KOPT-K1 (cell line): ENCODE measurements around the gene IFT57.

Source experiments
- H3K27ac ChIP-seq: fragments of 200-600 bp; sonication (generic); 2 replicates; pipeline ENCODE4 v1.5.1; 2016; ENCODE audit warnings: antibody characterized with exemption, mild to moderate bottlenecking, low read depth, low read length; ENCODE audit not compliant: poor library complexity, severe bottlenecking
- H3K36me3 ChIP-seq: fragments of 200-600 bp; sonication (generic); 2 replicates; pipeline ENCODE4 v1.5.1; 2017; ENCODE audit warnings: antibody characterized with exemption, mild to moderate bottlenecking, low read length, moderate library complexity; ENCODE audit not compliant: insufficient read depth
- H3K9me3 ChIP-seq: fragments of 200-600 bp; sonication (generic); 2 replicates; pipeline ENCODE4 v1.5.1; 2017; ENCODE audit warnings: antibody characterized with exemption, low read length, mild to moderate bottlenecking; ENCODE audit not compliant: insufficient read depth, poor library complexity, severe bottlenecking

The IFT57 gene

DNA sequence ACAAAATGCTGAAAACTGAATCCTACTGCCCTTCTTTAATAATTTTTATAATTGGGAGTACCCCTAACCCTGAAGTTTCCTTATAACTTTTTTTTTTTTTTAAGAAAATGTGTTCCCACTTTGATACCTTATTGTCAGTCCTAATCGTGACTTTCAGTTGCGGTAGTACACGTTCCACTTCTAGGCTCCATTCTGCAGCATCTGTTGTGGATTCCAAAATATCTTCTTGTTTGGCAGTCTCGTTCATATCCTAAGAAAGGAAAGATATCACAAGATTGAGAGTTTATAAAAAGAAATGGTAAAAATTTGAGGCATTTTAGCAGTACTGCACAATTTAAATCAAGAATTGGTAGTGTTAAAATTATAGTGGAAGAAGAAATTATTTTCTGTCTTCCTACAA is 30.8 kb downstream of the IFT57 start:
- peaks cover 15% of the 10 kb centered on the region for H3K9me3 ChIP-seq
- H3K27ac ChIP-seq, result no peak overlapping the region
- H3K36me3 ChIP-seq, result peaks cover 10% of the 10 kb centered on the region; the same call in 1 of the 2 replicates

DNA sequence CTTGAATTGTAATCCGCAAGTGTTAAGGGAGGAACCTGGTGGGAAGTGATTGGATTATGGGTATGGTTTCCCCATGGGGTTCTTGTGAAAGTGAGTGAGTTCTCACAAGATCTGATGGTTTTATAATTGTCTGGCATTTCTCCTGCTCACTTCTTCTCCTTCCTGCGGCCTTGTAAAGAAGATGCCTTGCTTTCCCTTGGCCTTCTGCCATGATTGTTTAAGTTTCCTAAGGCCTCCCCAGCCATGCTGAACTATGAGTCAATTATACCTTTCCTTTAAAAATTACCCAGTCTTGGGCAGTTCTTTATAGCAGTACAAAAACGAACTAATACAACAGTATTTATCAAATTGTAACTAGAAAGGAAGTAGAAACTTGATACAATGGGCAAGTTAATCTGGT is 31.9 kb downstream of the IFT57 start:
- H3K27ac ChIP-seq, result no peak overlapping the region
- H3K36me3 ChIP-seq, result peaks cover 10% of the 10 kb centered on the region; the same call in 1 of the 2 replicates
- peaks cover 20% of the 10 kb centered on the region for H3K9me3 ChIP-seq

DNA sequence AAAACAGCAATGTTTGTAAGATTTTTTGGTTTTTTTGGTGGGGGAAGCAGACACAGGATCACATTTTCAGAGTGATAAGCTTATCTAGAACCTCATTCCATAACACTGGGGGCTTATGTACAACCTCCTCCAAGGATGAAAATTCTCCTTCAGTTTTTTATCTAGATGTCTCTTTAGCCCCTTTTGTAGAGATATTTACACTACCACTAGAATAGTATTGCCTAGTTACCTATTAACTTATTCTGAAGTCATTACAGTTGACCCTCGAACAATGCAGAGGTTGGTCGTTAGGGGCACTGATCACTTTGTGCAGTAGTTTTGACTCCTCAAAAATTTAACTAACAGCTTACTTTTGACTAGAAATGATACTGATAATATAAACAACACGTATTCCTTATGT is 32.8 kb downstream of the IFT57 start:
- Histone ChIP-seq H3K9me3 (peaks cover 22% of the 10 kb centered on the region), H3K27ac (no peak overlapping the region), H3K36me3 (peaks cover 10% of the 10 kb centered on the region; the same call in 1 of the 2 replicates)

DNA sequence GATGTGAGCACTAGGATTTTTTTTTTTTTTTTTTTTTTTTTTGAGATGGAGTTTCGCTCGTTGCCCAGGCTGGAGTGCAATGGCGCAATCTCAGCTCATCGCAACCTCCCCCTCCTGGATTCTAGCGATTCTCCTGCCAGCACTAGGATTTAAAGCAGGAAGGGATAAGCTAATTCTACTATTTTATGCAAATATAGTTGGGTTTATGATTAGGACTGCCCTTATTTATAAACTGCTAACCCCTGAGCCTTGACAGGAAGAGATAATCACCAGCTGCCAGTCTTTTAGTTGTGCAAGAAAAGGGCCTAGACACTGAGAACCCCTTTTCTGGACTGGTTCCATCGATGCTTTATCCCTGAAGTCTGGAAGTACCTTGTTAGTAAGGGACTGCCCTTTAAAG is 36.7 kb downstream of the IFT57 start:
- no peak overlapping the region for H3K27ac ChIP-seq
- peaks cover 12% of the 10 kb centered on the region for H3K9me3 ChIP-seq
- peaks cover 6% of the 10 kb centered on the region; the same call in 1 of the 2 replicates for H3K36me3 ChIP-seq

DNA sequence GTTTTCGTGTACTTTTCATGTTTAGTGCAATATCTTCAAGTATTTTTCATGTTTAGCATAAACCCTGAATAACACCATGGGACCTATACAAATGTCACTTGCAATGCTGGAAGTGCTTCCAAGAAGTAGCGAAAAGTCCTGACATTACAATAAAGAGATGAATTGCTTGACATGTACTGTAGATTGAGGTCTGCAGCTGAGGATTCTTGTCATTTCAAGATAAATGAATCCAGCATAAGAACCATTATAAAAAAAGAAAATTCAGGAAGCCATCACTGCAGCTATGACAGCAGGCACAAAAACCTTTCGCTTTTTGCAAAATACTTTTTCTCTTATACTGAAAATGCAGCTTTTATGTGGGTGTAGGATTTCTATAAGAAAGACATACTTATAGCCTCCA is 37.4 kb downstream of the IFT57 start:
- Histone ChIP-seq H3K9me3 (peaks cover 12% of the 10 kb centered on the region), H3K36me3 (no peaks in the 10 kb centered on the region)

DNA sequence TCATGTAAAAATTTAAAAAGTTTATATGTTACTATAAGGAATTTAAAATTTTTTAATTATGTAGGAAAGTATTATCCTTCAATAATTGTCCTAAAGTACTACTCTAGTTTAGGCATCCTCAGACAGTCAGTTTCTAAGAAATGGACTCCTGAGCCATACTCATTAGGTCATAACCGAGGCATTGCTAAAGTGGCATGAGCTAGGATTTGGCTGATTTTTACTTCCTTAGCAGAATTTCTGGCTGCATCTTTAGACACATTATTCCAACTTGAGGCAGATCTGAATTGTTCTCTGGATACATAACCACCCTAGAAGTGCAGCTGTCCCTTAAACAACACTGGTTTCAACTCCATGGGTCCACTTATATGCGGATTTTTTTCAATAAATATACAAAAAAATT is 38.3 kb downstream of the IFT57 start:
- Histone ChIP-seq H3K27ac (no peak overlapping the region), H3K9me3 (peaks cover 12% of the 10 kb centered on the region), H3K36me3 (no peaks in the 10 kb centered on the region)

More for the DNA sequence above, 37.4 kb downstream of the IFT57 start:
- no peak overlapping the region for H3K27ac ChIP-seq

DNA sequence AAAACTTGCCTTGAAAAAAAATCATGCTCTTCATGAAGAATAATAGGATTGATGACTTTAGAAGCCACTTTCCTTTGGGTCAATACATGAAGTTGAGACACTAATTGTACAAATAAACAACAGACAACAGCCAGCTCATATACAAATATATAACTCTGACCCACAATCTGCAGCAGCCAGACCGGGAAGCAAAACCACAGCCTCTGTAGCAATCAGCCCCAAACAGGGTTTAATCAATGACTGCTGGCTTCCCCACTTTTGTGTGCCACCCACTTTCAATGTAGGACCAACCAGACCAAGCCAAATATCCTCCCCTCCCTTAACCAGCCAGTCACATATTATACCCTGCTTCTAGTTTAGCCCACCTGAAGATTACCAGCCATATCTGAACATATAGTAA is 39.0 kb downstream of the IFT57 start:
- Histone ChIP-seq H3K27ac (no peak overlapping the region), H3K36me3 (no peaks in the 10 kb centered on the region)

DNA sequence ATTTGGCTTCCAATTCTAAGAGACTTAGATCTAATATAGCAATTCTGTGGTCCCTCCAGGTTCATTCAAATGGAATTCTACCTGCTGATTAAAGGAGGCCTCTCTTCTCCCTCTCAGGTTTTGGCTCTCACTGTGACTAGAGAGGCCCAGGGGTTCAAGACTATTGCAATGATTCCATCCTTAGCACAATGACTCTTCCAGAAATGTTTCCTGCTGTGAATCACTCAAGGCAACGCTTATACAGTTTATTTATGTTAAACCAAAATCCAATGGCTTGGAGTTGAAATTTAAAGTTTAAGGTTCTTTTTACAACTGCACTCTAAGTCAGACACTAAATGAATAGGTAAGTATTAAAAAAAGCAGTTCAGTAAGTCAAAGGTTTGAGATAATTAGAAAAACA is 39.9 kb downstream of the IFT57 start:
- Histone ChIP-seq H3K27ac (no peak overlapping the region), H3K36me3 (no peaks in the 10 kb centered on the region), H3K9me3 (peaks cover 12% of the 10 kb centered on the region)

More for the DNA sequence above, 39.0 kb downstream of the IFT57 start:
- H3K9me3 ChIP-seq, result peaks cover 12% of the 10 kb centered on the region

DNA sequence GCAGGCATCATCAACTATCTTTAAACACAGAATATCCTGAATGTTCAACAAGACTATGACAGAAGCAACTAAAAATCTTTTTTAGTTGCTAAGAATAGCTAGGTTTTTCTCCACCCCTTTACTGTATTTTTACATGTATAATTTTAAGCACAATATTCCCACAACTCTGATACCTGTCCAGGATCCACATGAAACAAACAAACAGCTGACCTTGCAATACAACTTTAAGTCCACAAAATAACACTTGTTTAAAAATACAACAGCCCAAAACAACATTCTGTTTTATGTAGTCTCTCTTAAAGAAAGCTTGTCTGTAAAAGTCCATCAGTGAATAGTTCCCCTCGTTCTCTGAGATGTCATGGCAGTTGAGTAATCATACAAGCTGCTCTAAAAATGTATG is 41.1 kb downstream of the IFT57 start:
- Histone ChIP-seq H3K36me3 (no peaks in the 10 kb centered on the region), H3K9me3 (peaks cover 12% of the 10 kb centered on the region), H3K27ac (no peak overlapping the region)

DNA sequence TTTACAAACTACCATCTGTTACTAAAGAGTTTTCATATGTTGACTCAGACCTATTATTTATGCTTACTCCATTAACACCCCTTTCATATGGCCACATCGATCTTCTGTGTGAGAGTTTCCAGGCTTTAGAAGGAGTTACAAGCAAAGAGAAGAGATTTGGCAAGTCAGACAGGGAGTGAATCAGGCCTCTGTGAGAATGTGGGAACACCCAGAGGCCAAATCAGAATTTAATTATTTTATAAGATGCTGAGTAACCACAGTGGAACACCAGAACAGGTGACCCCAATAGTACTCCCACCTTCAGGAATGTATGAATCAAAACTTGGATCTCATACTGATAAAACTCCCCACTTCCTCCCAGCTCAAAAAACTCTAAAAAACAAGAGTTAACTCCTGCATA is 42.0 kb downstream of the IFT57 start:
- Histone ChIP-seq H3K27ac (no peak overlapping the region), H3K9me3 (peaks cover 6% of the 10 kb centered on the region), H3K36me3 (no peaks in the 10 kb centered on the region)

DNA sequence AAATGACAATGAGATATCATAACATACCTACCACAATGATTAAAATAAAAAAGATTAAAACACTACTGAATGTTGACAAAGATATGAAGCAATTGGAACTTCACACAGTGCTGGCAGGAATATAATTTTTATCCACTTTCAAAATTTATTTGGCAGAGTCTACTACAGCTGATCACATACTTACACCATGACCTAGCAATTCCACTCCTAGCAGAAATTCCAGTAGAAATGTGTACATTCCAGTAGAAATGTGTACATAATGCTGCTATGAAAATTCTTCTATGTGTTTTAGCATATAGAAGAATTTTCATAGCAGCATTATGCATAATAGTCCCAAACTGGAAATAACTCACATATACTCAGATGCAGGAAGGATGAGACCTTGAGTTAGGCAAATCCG is 43.5 kb downstream of the IFT57 start:
- Histone ChIP-seq H3K9me3 (no peaks in the 10 kb centered on the region), H3K36me3 (no peaks in the 10 kb centered on the region), H3K27ac (no peak overlapping the region)

DNA sequence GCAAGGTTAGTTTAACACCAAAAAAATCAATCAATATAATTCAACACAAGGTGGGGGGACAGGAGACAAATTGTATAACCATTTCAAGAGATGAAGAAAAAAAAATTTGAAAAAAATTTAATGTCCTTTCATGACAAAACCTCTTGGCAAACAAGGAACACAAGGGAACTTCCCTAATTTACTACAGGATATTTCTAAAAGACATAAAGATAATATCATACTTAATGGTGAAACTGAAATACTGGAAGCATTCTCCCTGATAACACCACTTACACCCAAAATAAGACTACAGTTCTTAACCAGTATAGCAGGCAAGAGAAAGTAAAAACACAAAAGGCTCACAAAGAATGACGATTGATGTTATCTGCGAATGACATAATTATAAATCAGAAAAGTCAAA is 44.7 kb downstream of the IFT57 start:
- no peaks in the 10 kb centered on the region for H3K36me3 ChIP-seq
- H3K27ac ChIP-seq, result no peak overlapping the region
- H3K9me3 ChIP-seq, result no peaks in the 10 kb centered on the region

DNA sequence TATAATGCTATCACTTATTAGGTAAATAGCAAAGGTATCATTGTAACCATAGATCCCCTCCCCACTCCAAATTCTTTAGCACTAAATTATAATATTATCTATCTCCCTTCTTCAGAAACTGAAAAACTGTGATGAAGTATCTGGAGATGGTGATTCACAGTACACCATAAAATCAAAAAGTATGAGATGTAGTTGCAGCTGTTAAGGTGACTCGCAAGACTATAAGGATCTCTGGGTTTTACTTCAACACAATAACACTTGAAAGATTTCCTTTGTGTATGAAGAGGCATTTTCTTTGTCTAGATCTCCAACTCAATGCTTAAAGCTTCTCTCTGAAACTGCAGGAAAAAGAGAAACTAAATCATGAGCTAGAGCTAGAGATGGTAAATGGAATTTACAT is 46.9 kb downstream of the IFT57 start:
- Histone ChIP-seq H3K36me3 (no peaks in the 10 kb centered on the region), H3K27ac (no peak overlapping the region), H3K9me3 (no peaks in the 10 kb centered on the region)

DNA sequence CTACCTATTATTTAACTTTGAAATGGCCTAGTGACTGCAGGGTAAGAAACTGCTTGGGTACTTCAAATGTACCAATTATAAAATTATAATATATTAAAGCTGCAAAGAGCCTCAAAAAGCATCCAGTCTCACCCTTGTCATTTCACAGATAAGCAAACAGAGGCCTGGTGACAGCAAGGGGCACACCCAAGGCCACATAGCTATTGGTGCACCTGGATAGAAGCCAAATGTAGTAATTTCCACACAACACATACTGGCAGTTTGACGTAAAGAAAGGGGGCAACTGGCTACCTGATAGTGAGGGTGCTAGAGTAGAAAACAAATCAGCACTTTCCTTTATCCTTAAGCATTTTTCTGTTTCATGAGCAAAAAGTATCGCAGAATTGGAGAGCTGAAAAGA is 51.1 kb downstream of the IFT57 start:
- H3K36me3 ChIP-seq, result no peaks in the 10 kb centered on the region
- no peak overlapping the region for H3K27ac ChIP-seq
- H3K9me3 ChIP-seq, result no peaks in the 10 kb centered on the region

DNA sequence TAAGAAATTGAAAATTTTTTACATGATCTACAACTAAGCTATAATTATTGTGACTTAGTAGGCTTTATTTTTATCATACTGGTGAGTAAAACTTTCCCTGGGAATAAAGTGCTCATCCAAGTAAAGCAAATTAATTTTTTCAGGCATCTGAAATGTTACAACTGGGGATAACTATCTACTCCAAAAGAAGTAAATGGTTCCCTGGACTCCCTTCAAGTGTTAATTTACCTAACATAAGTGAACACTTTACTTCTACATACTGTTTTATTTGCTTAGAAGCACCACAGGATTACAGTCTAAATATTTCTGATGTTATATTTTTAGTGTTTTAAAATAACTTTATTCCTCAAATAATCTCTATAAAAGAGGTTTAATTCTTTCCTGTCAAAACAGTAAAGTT is 57.8 kb downstream of the IFT57 start:
- Histone ChIP-seq H3K9me3 (no peaks in the 10 kb centered on the region), H3K27ac (no peak overlapping the region), H3K36me3 (no peaks in the 10 kb centered on the region)

DNA sequence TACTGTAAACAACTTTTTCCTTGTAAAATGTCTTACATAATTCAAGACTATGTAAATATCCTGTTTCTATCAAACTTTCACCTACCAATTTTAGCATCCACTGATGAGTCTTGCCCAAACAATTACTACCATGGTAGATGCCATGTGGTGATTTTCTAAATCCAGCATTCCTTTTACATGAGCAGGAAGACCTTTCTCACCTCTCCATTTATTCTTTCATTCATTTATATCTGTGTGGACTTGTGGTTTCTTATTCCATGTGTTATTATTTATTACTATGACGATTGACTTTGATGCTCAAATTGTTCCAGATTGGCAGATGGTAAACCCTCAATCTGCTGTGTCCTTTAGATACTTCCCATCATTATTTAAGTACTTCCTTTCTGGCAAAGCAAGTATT is 62.4 kb downstream of the IFT57 start:
- Histone ChIP-seq H3K36me3 (no peaks in the 10 kb centered on the region), H3K9me3 (no peaks in the 10 kb centered on the region), H3K27ac (no peak overlapping the region)

DNA sequence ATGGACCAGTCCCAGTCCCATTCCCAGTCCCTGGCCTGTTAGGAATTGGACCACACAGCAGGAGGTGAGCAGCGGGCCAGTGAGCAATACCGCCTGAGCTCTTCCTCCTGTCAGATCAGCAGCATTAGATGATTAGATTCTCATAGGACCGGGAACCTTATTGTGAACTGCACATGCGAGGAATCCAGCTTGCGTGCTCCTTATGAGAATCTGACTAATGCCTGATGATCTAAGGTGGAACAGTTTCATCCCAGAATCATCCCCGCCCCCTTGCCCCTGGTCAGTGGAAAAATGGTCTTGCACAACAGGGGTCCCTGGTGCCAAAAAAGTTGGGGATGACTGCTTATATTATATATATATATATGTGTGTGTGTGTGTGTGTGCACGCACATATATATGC is 63.1 kb downstream of the IFT57 start:
- Histone ChIP-seq H3K27ac (no peak overlapping the region), H3K36me3 (no peaks in the 10 kb centered on the region), H3K9me3 (no peaks in the 10 kb centered on the region)
